ENCODE data around the gene RNU6-8. TPM values are rescaled to one million over a fixed set of nuclear protein-coding genes. Genes with fewer than 3 reads are reported as not detected.
A peak's percentile ranks its signal among the peaks of the same experiment; 100 is the strongest.

The RNU6-8 gene
- total and polyA plus RNA-seq, 11 donors = not detected

GRCh38 chr14:32217301-32217700, 14.2 kb upstream of the RNU6-8 start:
- no peak for DNase-seq
- H3K4me1 ChIP-seq = peaks cover 0 to 17% (median 0%) of the 10 kb centered on the region in 12 donors
- ATAC-seq = peak in 2 of 4 donors; percentile 18 to 24
- H3K9me3 ChIP-seq = peaks cover 0 to 6% (median 0%) of the 10 kb centered on the region in 12 donors
- 22 to 34% (median 27%) methylated on average over 5 of the region's 5 CpGs for WGBS, 4 donors
- no peak overlapping the region for H3K4me3 ChIP-seq
- no peaks in the 10 kb centered on the region for H3K36me3 ChIP-seq
- no peak overlapping the region for H3K27ac ChIP-seq
- intact Hi-C loops (cut with DNase I) = no loop called here
- no peak for TF ChIP-seq POLR2A (IDR thresholded peaks at IDR 0.05)
- TF ChIP-seq CTCF (IDR thresholded peaks at IDR 0.05) = no peak
- H3K27me3 ChIP-seq = no peaks in the 10 kb centered on the region

- intact Hi-C loops (cut with DNase I) = no loop called here
- peaks cover 0 to 10% (median 0%) of the 10 kb centered on the region in 12 donors for H3K4me1 ChIP-seq
- H3K9me3 ChIP-seq = peaks cover 0 to 6% (median 0%) of the 10 kb centered on the region in 12 donors
- no peak overlapping the region for H3K4me3 ChIP-seq
- H3K27me3 ChIP-seq = no peaks in the 10 kb centered on the region
- no peak overlapping the region for H3K27ac ChIP-seq
- peak in 1 of 4 donors; percentile 27 for ATAC-seq
- H3K36me3 ChIP-seq = no peaks in the 10 kb centered on the region
- no peak for DNase-seq
- TF ChIP-seq CTCF (IDR thresholded peaks at IDR 0.05) (no peak), POLR2A (IDR thresholded peaks at IDR 0.05) (no peak)
Observed at GRCh38 chr14:32212833-32213232, 9.8 kb upstream of the RNU6-8 start.

GRCh38 chr14:32211068-32211404, 8.0 kb upstream of the RNU6-8 start:
- TF ChIP-seq CTCF (IDR thresholded peaks at IDR 0.05) = no peak
- TF ChIP-seq POLR2A (IDR thresholded peaks at IDR 0.05) = no peak
- ATAC-seq (no peak), DNase-seq (no peak)
- peak overlapping the region in 3 of 12 donors; percentile 25 to 59 (median 41) for H3K27ac ChIP-seq
- peaks cover 0 to 4% (median 0%) of the 10 kb centered on the region in 12 donors for H3K9me3 ChIP-seq
- H3K36me3 ChIP-seq = no peaks in the 10 kb centered on the region
- intact Hi-C loops (cut with DNase I) = no loop called here
- WGBS, 4 donors = 94 to 97% (median 96%) methylated on average over 3 of the region's 3 CpGs
- peaks cover 0 to 4% (median 0%) of the 10 kb centered on the region in 12 donors for H3K4me1 ChIP-seq
- no peaks in the 10 kb centered on the region for H3K27me3 ChIP-seq
- H3K4me3 ChIP-seq = no peak overlapping the region

- Histone ChIP-seq H3K4me1 (peaks cover 0 to 7% (median 0%) of the 10 kb centered on the region in 12 donors), H3K36me3 (no peaks in the 10 kb centered on the region), H3K9me3 (no peaks in the 10 kb centered on the region), H3K4me3 (no peak overlapping the region), H3K27me3 (no peaks in the 10 kb centered on the region), H3K27ac (no peak overlapping the region)
- DNase-seq (no peak), ATAC-seq (no peak)
- intact Hi-C loops (cut with DNase I) = loop anchor here in 1 of 10 donors (5.0 kb wide), 1 partner anchor 38 kb away; no protein-coding TSS in a partner anchor
- TF ChIP-seq CTCF (IDR thresholded peaks at IDR 0.05) = no peak
- no peak for TF ChIP-seq POLR2A (IDR thresholded peaks at IDR 0.05)
Observed at GRCh38 chr14:32209471-32209870, 6.4 kb upstream of the RNU6-8 start.
